ENCODE measurements around the gene PHYHD1.

Gene PHYHD1

GRCh38 chr9:128920381-128921058 lies at the start of gene PHYHD1:
TSS of gene PHYHD1 (plus strand) at chr9:128920982. CDS start at chr9:128922324, 1,342 bp downstream.
- no peak for DNase-seq

- DNase-seq: no peak
Measured at GRCh38 chr9:128877852-128878251, 42.9 kb upstream of the PHYHD1 start.

GRCh38 chr9:128881884-128882676 lies 38.7 kb upstream of the PHYHD1 start, which contains the start of the genes KYAT1 and LRRC8A:
TSS of gene KYAT1 (minus strand) at chr9:128881950. CDS start at chr9:128845405, 36,545 bp downstream.
TSS of gene LRRC8A (plus strand) at chr9:128882133. CDS start at chr9:128907165, 25,032 bp downstream.
- peak; percentile 98 for DNase-seq

- DNase-seq: no peak
Measured at GRCh38 chr9:128882677-128883603, 37.8 kb upstream of the PHYHD1 start.

- DNase-seq: no peak
Measured at GRCh38 chr9:128884164-128884563, 36.6 kb upstream of the PHYHD1 start.

- no peak for DNase-seq
Measured at GRCh38 chr9:128885376-128885775, 35.4 kb upstream of the PHYHD1 start.

GRCh38 chr9:128885798-128886197 lies 35.0 kb upstream of the PHYHD1 start:
- DNase-seq: no peak

GRCh38 chr9:128886211-128886891 lies 34.4 kb upstream of the PHYHD1 start:
- DNase-seq: no peak

GRCh38 chr9:128887049-128887448 lies 33.7 kb upstream of the PHYHD1 start:
- no peak for DNase-seq

GRCh38 chr9:128887914-128888350 lies 32.9 kb upstream of the PHYHD1 start:
- DNase-seq: no peak

- no peak for DNase-seq
Measured at GRCh38 chr9:128891321-128892220, 29.2 kb upstream of the PHYHD1 start.

- DNase-seq: no peak
Measured at GRCh38 chr9:128892221-128892921, 28.4 kb upstream of the PHYHD1 start.

GRCh38 chr9:128893354-128893753 lies 27.4 kb upstream of the PHYHD1 start:
- DNase-seq: no peak

GRCh38 chr9:128894764-128895163 lies 26.0 kb upstream of the PHYHD1 start:
- no peak for DNase-seq

- DNase-seq: no peak
Measured at GRCh38 chr9:128895556-128895955, 25.2 kb upstream of the PHYHD1 start.

- DNase-seq: no peak
Measured at GRCh38 chr9:128898382-128898781, 22.4 kb upstream of the PHYHD1 start.

GRCh38 chr9:128898845-128899565 lies 21.8 kb upstream of the PHYHD1 start:
- no peak for DNase-seq

- DNase-seq: no peak
Measured at GRCh38 chr9:128899566-128900322, 21.0 kb upstream of the PHYHD1 start.

GRCh38 chr9:128901379-128901778 lies 19.4 kb upstream of the PHYHD1 start:
- no peak for DNase-seq
